CD8-positive, alpha-beta memory T cell (primary cell): ENCODE results near the gene MED28. TPM values are rescaled to one million over a fixed set of nuclear protein-coding genes. Genes with fewer than 3 reads are reported as not detected.
A peak's percentile ranks its signal among the peaks of the same experiment; 100 is the strongest.

Experiments
- CTCF ChIA-PET: fragments of 350-600 bp; sonication (Branson Sonifier 250); formaldehyde crosslinking; loops from one replicate; lab custom pipeline; 2021; ENCODE audit warnings: antibody characterized with exemption; lab: Charles Lee
- POLR2A ChIA-PET: fragments of 350-600 bp; sonication (Branson Sonifier 250); formaldehyde crosslinking; loops from one replicate; lab custom pipeline; 2021; ENCODE audit warnings: antibody characterized with exemption; lab: Charles Lee
- DNase-seq, 5 donors: peaks; one replicate each; pipeline versions ENCODE4 v3.0.0 to v3.0.0-alpha.2; 2020 to 2022; ENCODE audit warnings: mixed read lengths in 1 of 5
- H3K27ac ChIP-seq: one replicate; pipeline ENCODE4 v1.7.0; 2013; ENCODE audit warnings: low read depth, mild to moderate bottlenecking, low read length, moderate library complexity
- H3K27me3 ChIP-seq: 2 replicates; pipeline ENCODE4 v1.7.0; 2013; ENCODE audit warnings: low read length, mild to moderate bottlenecking; ENCODE audit not compliant: insufficient read depth, poor library complexity, severe bottlenecking
- H3K36me3 ChIP-seq: 2 replicates; pipeline ENCODE4 v1.7.0; 2013; ENCODE audit warnings: mild to moderate bottlenecking, low read length, moderate library complexity; ENCODE audit not compliant: insufficient read depth
- H3K4me1 ChIP-seq: 2 replicates; pipeline ENCODE4 v1.7.0; 2013; ENCODE audit warnings: mild to moderate bottlenecking, low read length, moderate library complexity; ENCODE audit not compliant: insufficient read depth
- H3K4me3 ChIP-seq: 2 replicates; pipeline ENCODE4 v1.7.0; 2013; ENCODE audit warnings: mild to moderate bottlenecking, low read length
- H3K9me3 ChIP-seq: 2 replicates; pipeline ENCODE4 v1.7.0; 2013; ENCODE audit warnings: mild to moderate bottlenecking, low read length
- H3K27ac Mint-ChIP-seq, 8 donors: one replicate each; pipeline ENCODE4 v1.8.0; 2020 to 2021; ENCODE audit warnings: mixed read lengths in 8 of 8, mild to moderate bottlenecking in 6 of 8, inconsistent platforms in 3 of 8, moderate library complexity in 3 of 8
- H3K27me3 Mint-ChIP-seq, 2 donors: one replicate each; pipeline ENCODE4 v1.8.0; 2020 to 2021; ENCODE audit warnings: mixed read lengths in 2 of 2, mild to moderate bottlenecking in 1 of 2, moderate library complexity in 1 of 2
- H3K36me3 Mint-ChIP-seq, 3 donors: one replicate each; pipeline ENCODE4 v1.8.0; 2020 to 2021; ENCODE audit warnings: mixed read lengths in 3 of 3, inconsistent platforms in 1 of 3, mild to moderate bottlenecking in 1 of 3
- H3K4me1 Mint-ChIP-seq, 3 donors: one replicate each; pipeline ENCODE4 v1.8.0; 2020 to 2021; ENCODE audit warnings: mixed read lengths in 3 of 3, inconsistent platforms in 1 of 3, mild to moderate bottlenecking in 1 of 3
- H3K4me3 Mint-ChIP-seq, 7 donors: one replicate each; pipeline ENCODE4 v1.8.0; 2020 to 2021; ENCODE audit warnings: mixed read lengths in 7 of 7, mild to moderate bottlenecking in 6 of 7, moderate library complexity in 4 of 7, inconsistent platforms in 2 of 7
- H3K9me3 Mint-ChIP-seq, 5 donors: one replicate each; pipeline ENCODE4 v1.8.0; 2020 to 2022; ENCODE audit warnings: mixed read lengths in 5 of 5, mild to moderate bottlenecking in 3 of 5, moderate library complexity in 2 of 5, inconsistent platforms in 1 of 5
- polyA plus RNA-seq: library from polyadenylated mRNA; unstranded; fragments of 300-500 nt; fragmentation: Illumina TruSeq; gene quantifications from one replicate; pipeline ENCODE4 v1.2.3, GENCODE V29; 2021
- total RNA-seq, 2 experiments: library from RNA; stranded (reverse); gene quantifications; one replicate each; pipeline ENCODE4 v1.2.3, GENCODE V29; 2021

Gene MED28
- total and polyA plus RNA-seq, 3 experiments from 2014 or later, result 40.4 to 51.7 (median 49.4) TPM

- no peaks in the 10 kb centered on the region for H3K4me1 ChIP-seq
- Mint-ChIP-seq H3K4me3 (no peak overlapping the region), H3K27ac (peak overlapping the region in 3 of 8 donors; percentile 47 to 89 (median 54)), H3K27me3 (no peaks in the 10 kb centered on the region), H3K4me1 (peaks cover 0 to 4% (median 3%) of the 10 kb centered on the region in 3 donors), H3K9me3 (no peaks in the 10 kb centered on the region), H3K36me3 (peaks cover 0 to 37% (median 11%) of the 10 kb centered on the region in 3 donors)
- no peaks in the 10 kb centered on the region for H3K27me3 ChIP-seq
- H3K27ac ChIP-seq, result no peak overlapping the region
- POLR2A ChIA-PET, result no interaction called here
- H3K4me3 ChIP-seq, result no peak overlapping the region
- no peaks in the 10 kb centered on the region for H3K9me3 ChIP-seq
- CTCF ChIA-PET, result interaction anchor here (0.9 to 4.5 kb wide), 13 partner anchors 10 to 180 kb away, joined by 3 to 53 read pairs (median 3); partner anchors contain the start of gene MED28
- peaks cover 24% of the 10 kb centered on the region for H3K36me3 ChIP-seq
- DNase-seq, result peak; percentile 50 to 78 (median 62)
Measured at GRCh38 chr4:17636696-17637622, 22.5 kb downstream of the MED28 start.

- no peaks in the 10 kb centered on the region for H3K27me3 Mint-ChIP-seq
- DNase-seq, result no peak
- no peaks in the 10 kb centered on the region for H3K9me3 Mint-ChIP-seq
- Histone ChIP-seq H3K4me1 (no peaks in the 10 kb centered on the region), H3K9me3 (no peaks in the 10 kb centered on the region), H3K36me3 (peaks cover 5% of the 10 kb centered on the region), H3K27ac (no peak overlapping the region), H3K4me3 (no peak overlapping the region), H3K27me3 (no peaks in the 10 kb centered on the region)
- no peak overlapping the region for H3K4me3 Mint-ChIP-seq
- peaks cover 0 to 4% (median 3%) of the 10 kb centered on the region in 3 donors for H3K4me1 Mint-ChIP-seq
- ChIA-PET CTCF (interaction anchor here (0.8 to 1.0 kb wide), 2 partner anchors 25 to 90 kb away, joined by 3 read pairs; partner anchors contain the start of gene MED28), POLR2A (no interaction called here)
- peak overlapping the region in 1 of 8 donors; percentile 51 for H3K27ac Mint-ChIP-seq
- peaks cover 0 to 23% (median 3%) of the 10 kb centered on the region in 3 donors for H3K36me3 Mint-ChIP-seq
Measured at GRCh38 chr4:17639136-17639535, 24.7 kb downstream of the MED28 start.

- POLR2A ChIA-PET, result no interaction called here
- no peak for DNase-seq
- Mint-ChIP-seq H3K9me3 (peaks cover 0 to 5% (median 0%) of the 10 kb centered on the region in 5 donors), H3K4me1 (peaks cover 0 to 2% (median 0%) of the 10 kb centered on the region in 3 donors), H3K36me3 (peaks cover 0 to 8% (median 3%) of the 10 kb centered on the region in 3 donors), H3K4me3 (no peak overlapping the region), H3K27me3 (no peaks in the 10 kb centered on the region), H3K27ac (peak overlapping the region in 1 of 8 donors; percentile 68)
- Histone ChIP-seq H3K36me3 (no peaks in the 10 kb centered on the region), H3K27me3 (no peaks in the 10 kb centered on the region), H3K27ac (no peak overlapping the region), H3K4me1 (no peaks in the 10 kb centered on the region), H3K4me3 (no peak overlapping the region), H3K9me3 (no peaks in the 10 kb centered on the region)
- CTCF ChIA-PET, result interaction anchor here (0.7 to 1.3 kb wide), 2 partner anchors 55 to 167 kb away, joined by 3 read pairs; no protein-coding TSS in a partner anchor
Measured at GRCh38 chr4:17642398-17642783, 27.9 kb downstream of the MED28 start.

GRCh38 chr4:17646693-17647092 lies 32.3 kb downstream of the MED28 start:
- Histone ChIP-seq H3K36me3 (no peaks in the 10 kb centered on the region), H3K27me3 (no peaks in the 10 kb centered on the region), H3K9me3 (no peaks in the 10 kb centered on the region), H3K4me1 (peaks cover 14% of the 10 kb centered on the region), H3K4me3 (no peak overlapping the region), H3K27ac (no peak overlapping the region)
- no peak overlapping the region for H3K4me3 Mint-ChIP-seq
- ChIA-PET POLR2A (no interaction called here), CTCF (no interaction called here)
- DNase-seq, result no peak
- H3K4me1 Mint-ChIP-seq, result peaks cover 6 to 11% (median 11%) of the 10 kb centered on the region in 3 donors
- peaks cover 3 to 5% of the 10 kb centered on the region in 2 donors for H3K27me3 Mint-ChIP-seq
- peaks cover 0 to 3% (median 3%) of the 10 kb centered on the region in 3 donors for H3K36me3 Mint-ChIP-seq
- H3K27ac Mint-ChIP-seq, result peak overlapping the region in 1 of 8 donors; percentile 17
- H3K9me3 Mint-ChIP-seq, result peaks cover 0 to 5% (median 0%) of the 10 kb centered on the region in 5 donors

GRCh38 chr4:17647176-17647806 lies 32.9 kb downstream of the MED28 start:
- CTCF ChIA-PET, result no interaction called here
- POLR2A ChIA-PET, result no interaction called here

GRCh38 chr4:17647927-17648326 lies 33.5 kb downstream of the MED28 start:
- Histone ChIP-seq H3K27ac (no peak overlapping the region), H3K4me1 (peaks cover 14% of the 10 kb centered on the region), H3K27me3 (no peaks in the 10 kb centered on the region), H3K4me3 (no peak overlapping the region), H3K9me3 (no peaks in the 10 kb centered on the region), H3K36me3 (no peaks in the 10 kb centered on the region)
- ChIA-PET CTCF (no interaction called here), POLR2A (no interaction called here)
- H3K27me3 Mint-ChIP-seq, result peaks cover 3 to 5% of the 10 kb centered on the region in 2 donors
- DNase-seq, result no peak
- peaks cover 0 to 5% (median 0%) of the 10 kb centered on the region in 5 donors for H3K9me3 Mint-ChIP-seq
- H3K4me1 Mint-ChIP-seq, result peaks cover 8 to 14% (median 13%) of the 10 kb centered on the region in 3 donors
- H3K27ac Mint-ChIP-seq, result no peak overlapping the region
- peaks cover 0 to 3% (median 0%) of the 10 kb centered on the region in 3 donors for H3K36me3 Mint-ChIP-seq
- no peak overlapping the region for H3K4me3 Mint-ChIP-seq

More at GRCh38 chr4:17647176-17647806, 32.9 kb downstream of the MED28 start:
- peaks cover 3 to 5% of the 10 kb centered on the region in 2 donors for H3K27me3 Mint-ChIP-seq
- H3K4me3 ChIP-seq, result no peak overlapping the region
- H3K36me3 ChIP-seq, result no peaks in the 10 kb centered on the region
- H3K4me1 Mint-ChIP-seq, result peaks cover 8 to 14% (median 13%) of the 10 kb centered on the region in 3 donors
- H3K4me3 Mint-ChIP-seq, result no peak overlapping the region
- no peaks in the 10 kb centered on the region for H3K27me3 ChIP-seq
- no peak overlapping the region for H3K27ac Mint-ChIP-seq
- H3K27ac ChIP-seq, result no peak overlapping the region
- H3K4me1 ChIP-seq, result peaks cover 14% of the 10 kb centered on the region
- no peaks in the 10 kb centered on the region for H3K9me3 ChIP-seq
- peaks cover 0 to 5% (median 0%) of the 10 kb centered on the region in 5 donors for H3K9me3 Mint-ChIP-seq
- H3K36me3 Mint-ChIP-seq, result peaks cover 0 to 3% (median 3%) of the 10 kb centered on the region in 3 donors
- no peak for DNase-seq

GRCh38 chr4:17650406-17650805 lies 36.0 kb downstream of the MED28 start:
- Histone ChIP-seq H3K4me1 (peaks cover 14% of the 10 kb centered on the region), H3K4me3 (no peak overlapping the region), H3K27me3 (no peaks in the 10 kb centered on the region), H3K27ac (no peak overlapping the region), H3K9me3 (no peaks in the 10 kb centered on the region), H3K36me3 (no peaks in the 10 kb centered on the region)
- peaks cover 0 to 3% (median 0%) of the 10 kb centered on the region in 5 donors for H3K9me3 Mint-ChIP-seq
- H3K36me3 Mint-ChIP-seq, result peaks cover 0 to 3% (median 0%) of the 10 kb centered on the region in 3 donors
- H3K27me3 Mint-ChIP-seq, result peaks cover 3 to 5% of the 10 kb centered on the region in 2 donors
- peaks cover 8 to 14% (median 13%) of the 10 kb centered on the region in 3 donors for H3K4me1 Mint-ChIP-seq
- no peak for DNase-seq
- POLR2A ChIA-PET, result no interaction called here
- CTCF ChIA-PET, result no interaction called here
- H3K4me3 Mint-ChIP-seq, result no peak overlapping the region
- H3K27ac Mint-ChIP-seq, result no peak overlapping the region
